ENCODE measurements around the gene NFXL1. TPM values are rescaled to one million over a fixed set of nuclear protein-coding genes. Genes with fewer than 3 reads are reported as not detected.

Gene NFXL1
- total RNA-seq, 4 donors from 2014 or later: 10.7 to 33.2 (median 12.5) TPM

DNA sequence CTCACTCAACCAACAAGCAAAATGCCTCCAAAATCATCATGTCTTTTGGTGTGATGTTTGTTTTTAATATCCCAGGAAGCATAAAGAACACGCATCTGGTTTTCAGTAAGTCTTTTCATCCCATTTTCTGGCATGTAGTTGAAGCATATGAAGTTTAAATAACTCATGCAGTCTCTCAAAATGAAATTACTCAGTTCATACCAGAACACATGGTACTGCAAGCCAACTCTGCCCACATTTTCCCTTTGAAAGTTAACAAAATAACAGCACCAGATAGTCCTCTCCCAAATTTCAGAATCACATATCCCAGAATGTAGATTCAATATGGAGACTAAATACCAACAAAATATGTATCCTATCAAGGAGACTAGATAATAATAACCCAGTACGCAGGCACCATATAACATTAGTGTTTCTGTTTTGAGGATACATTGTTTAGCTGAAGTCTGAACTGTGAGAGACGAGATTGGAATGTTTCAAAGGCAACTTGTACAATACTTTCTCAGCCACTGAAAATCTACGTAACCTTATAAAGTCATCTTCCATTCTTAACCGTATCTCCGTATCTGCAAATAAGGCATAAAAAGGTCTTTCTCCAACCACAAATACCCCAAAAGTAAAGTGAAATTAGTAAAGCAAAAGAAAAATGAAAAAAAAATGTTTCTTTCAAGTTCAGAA is 99.6 kb downstream of the NFXL1 start:
- no peak for TF ChIP-seq POLR2A (IDR thresholded peaks at IDR 0.05)
- DNase-seq (ENCODE audit: low spot score in 2 of 2): no peak
- H3K4me3 ChIP-seq (ENCODE audit: low read depth, poor library complexity, severe bottlenecking): no peak overlapping the region
- 56 to 62% methylated on average over 6 of the region's 6 CpGs for WGBS, 2 donors
- intact Hi-C loops (cut with DNase I; ENCODE audit: low total_unique reads): no loop called here

DNA sequence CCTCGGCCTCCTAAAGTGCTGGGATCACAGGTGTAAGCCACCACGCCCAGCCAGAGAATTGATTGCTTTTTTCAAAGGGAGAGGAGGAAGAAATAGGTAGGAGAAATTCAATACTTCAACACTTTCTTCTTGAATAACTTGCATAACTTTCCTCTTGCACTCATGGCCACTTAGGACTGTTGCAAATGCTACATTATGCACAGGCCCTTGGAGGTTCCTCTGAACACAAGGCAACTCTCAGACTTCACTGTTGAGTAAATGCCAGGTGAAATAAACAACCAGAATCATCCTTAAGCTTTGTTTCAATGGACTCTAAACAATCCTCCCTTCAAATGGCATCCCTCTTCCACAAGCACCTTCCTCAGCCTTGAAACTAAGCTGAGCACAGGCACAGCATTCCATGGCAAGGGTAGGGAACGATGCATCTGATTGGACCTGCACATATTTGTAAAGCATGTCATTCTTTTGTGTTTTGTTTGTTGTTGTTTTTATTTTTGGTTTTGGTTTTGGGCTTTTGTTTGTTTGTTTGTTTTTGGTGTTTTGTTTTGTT is 104.7 kb downstream of the NFXL1 start:
- no peak for DNase-seq (ENCODE audit: low spot score in 2 of 2)
- H3K4me3 ChIP-seq (ENCODE audit: low read depth, poor library complexity, severe bottlenecking): no peak overlapping the region
- TF ChIP-seq POLR2A (IDR thresholded peaks at IDR 0.05): no peak
- TF ChIP-seq, protein P1, sequence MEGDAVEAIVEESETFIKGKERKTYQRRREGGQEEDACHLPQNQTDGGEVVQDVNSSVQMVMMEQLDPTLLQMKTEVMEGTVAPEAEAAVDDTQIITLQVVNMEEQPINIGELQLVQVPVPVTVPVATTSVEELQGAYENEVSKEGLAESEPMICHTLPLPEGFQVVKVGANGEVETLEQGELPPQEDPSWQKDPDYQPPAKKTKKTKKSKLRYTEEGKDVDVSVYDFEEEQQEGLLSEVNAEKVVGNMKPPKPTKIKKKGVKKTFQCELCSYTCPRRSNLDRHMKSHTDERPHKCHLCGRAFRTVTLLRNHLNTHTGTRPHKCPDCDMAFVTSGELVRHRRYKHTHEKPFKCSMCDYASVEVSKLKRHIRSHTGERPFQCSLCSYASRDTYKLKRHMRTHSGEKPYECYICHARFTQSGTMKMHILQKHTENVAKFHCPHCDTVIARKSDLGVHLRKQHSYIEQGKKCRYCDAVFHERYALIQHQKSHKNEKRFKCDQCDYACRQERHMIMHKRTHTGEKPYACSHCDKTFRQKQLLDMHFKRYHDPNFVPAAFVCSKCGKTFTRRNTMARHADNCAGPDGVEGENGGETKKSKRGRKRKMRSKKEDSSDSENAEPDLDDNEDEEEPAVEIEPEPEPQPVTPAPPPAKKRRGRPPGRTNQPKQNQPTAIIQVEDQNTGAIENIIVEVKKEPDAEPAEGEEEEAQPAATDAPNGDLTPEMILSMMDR (IDR thresholded peaks at IDR 0.05): no peak
- intact Hi-C loops (cut with DNase I; ENCODE audit: low total_unique reads): no loop called here
- 89 to 92% methylated on average over 3 of the region's 3 CpGs for WGBS, 2 donors

DNA sequence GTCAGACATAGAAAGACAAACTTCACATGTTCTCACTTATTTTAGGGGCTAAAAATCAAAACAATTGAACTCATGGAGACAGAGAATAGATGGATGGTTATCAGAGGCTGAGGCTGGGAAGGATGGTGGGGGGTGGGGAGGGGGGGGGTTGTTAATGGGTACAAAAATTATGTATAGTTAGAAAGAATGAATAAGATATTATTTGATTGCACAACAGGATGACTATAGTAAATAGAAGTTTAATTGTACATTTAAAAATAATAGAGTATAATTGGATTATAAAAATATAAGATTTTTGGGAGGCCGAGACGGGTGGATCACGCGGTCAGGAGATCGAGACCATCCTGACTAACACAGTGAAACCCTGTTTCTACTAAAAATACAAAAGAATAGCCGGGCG is 109.8 kb downstream of the NFXL1 start:
- intact Hi-C loops (cut with DNase I; ENCODE audit: low total_unique reads): no loop called here
- H3K4me3 ChIP-seq (ENCODE audit: low read depth, poor library complexity, severe bottlenecking): no peak overlapping the region
- WGBS, 2 donors: 95 to 97% methylated on average over 7 of the region's 7 CpGs
- TF ChIP-seq, protein P1 (IDR thresholded peaks at IDR 0.05): no peak
- no peak for TF ChIP-seq POLR2A (IDR thresholded peaks at IDR 0.05)
- DNase-seq (ENCODE audit: low spot score in 2 of 2): no peak

DNA sequence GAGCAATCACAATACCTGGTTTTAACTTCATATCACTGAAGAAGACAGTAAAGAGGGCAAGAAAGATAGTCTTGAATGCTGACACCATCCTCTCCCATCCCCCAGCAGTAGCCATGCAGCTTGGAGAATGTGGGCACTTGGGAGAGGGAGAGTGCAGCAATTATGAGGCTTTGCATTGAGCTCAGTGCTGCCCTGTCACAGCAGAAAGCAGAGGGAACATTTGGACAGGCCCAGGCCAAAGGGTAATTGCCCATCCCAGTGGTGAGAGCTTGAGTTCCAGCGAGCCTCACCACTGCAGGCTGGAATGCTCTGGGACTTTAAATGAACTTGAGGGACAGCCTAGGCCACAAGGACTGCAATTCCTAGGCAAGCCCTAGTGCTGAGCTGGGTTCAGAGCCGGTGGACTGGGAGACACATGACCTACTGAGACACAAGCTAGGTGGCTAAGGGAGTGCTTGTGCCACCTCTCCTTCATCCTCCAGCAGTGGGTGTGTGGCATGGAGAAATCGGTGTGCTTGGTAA is 112.8 kb downstream of the NFXL1 start:
- WGBS, 2 donors: 87 to 88% methylated on average over 3 of the region's 3 CpGs
- H3K4me3 ChIP-seq (ENCODE audit: low read depth, poor library complexity, severe bottlenecking): no peak overlapping the region
- intact Hi-C loops (cut with DNase I; ENCODE audit: low total_unique reads): no loop called here
- TF ChIP-seq, protein P1 (IDR thresholded peaks at IDR 0.05): no peak
- TF ChIP-seq POLR2A (IDR thresholded peaks at IDR 0.05): no peak
- DNase-seq (ENCODE audit: low spot score in 2 of 2): no peak

DNA sequence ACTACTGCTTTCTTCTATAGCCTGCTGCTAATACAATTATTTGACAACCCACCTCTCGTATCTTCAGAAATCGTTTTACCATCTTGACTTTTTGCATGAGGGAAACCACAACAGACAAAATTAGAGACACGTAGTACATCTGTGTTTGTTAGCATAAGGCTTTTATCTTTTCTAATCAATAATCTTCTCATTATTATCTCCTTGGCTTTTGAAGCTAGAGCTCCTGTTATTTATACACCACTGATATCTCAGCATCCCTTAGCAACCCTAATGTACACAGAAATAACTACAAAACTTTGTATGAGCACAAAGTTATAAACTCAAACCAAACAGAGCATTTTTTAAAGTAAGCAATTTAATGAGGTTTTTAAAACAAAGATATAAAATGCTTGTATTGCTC is 116.2 kb downstream of the NFXL1 start:
- no peak for TF ChIP-seq POLR2A (IDR thresholded peaks at IDR 0.05)
- TF ChIP-seq, protein P1 (IDR thresholded peaks at IDR 0.05): no peak
- 64 to 73% methylated on average over 3 of the region's 3 CpGs for WGBS, 2 donors
- intact Hi-C loops (cut with DNase I; ENCODE audit: low total_unique reads): no loop called here
- DNase-seq (ENCODE audit: low spot score in 2 of 2): no peak
- no peak overlapping the region for H3K4me3 ChIP-seq (ENCODE audit: low read depth, poor library complexity, severe bottlenecking)

Other genes starting within 250 kb of the NFXL1 start
- gene CORIN, start 76.5 kb downstream of the NFXL1 start, total RNA-seq: 10 to 100 TPM in 1 of 4 donors, 1 to 10 TPM in 1, under 1 TPM in 2; 0.15 to 17.6 (median 1.7) TPM
- 10 to 100 TPM in 2 of 4 donors, 1 to 10 TPM in 2; 3.6 to 12.8 (median 8.7) TPM for gene CNGA1, start 102.1 kb upstream of the NFXL1 start, total RNA-seq
- 10 to 100 TPM; 40.2 to 65.8 (median 60.0) TPM for gene NIPAL1, start 102.2 kb upstream of the NFXL1 start, total RNA-seq
- 1 to 10 TPM in 3 of 4 donors, under 1 TPM in 1; 0.81 to 3.4 (median 2.2) TPM for gene TXK, start 219.7 kb upstream of the NFXL1 start, total RNA-seq